Rectal smooth muscle tissue (tissue), 1 donor: ENCODE measurements around the gene PVALB.
"Not testable (repeated sequence)": the region's sequence is repeated elsewhere in the genome, so short reads cannot be mapped to it uniquely, and the experiment has no call there.

Experiments
- H3K27ac ChIP-seq: one replicate; pipeline ENCODE4 v1.7.0; 2013; ENCODE audit warnings: low read depth, low read length, inconsistent platforms
- H3K27me3 ChIP-seq: one replicate; pipeline ENCODE4 v1.7.0; 2013; ENCODE audit warnings: low read length; ENCODE audit not compliant: control insufficient read depth, insufficient read depth
- H3K36me3 ChIP-seq: one replicate; pipeline ENCODE4 v1.7.0; 2013; ENCODE audit warnings: low read length; ENCODE audit not compliant: control insufficient read depth, insufficient read depth
- H3K4me1 ChIP-seq: one replicate; pipeline ENCODE4 v1.7.0; 2013; ENCODE audit warnings: low read length; ENCODE audit not compliant: control insufficient read depth, insufficient read depth
- H3K4me3 ChIP-seq: one replicate; pipeline ENCODE4 v1.7.0; 2013; ENCODE audit warnings: low read length
- H3K9ac ChIP-seq: one replicate; pipeline ENCODE4 v1.7.0; 2013; ENCODE audit warnings: low read length

Gene PVALB

DNA sequence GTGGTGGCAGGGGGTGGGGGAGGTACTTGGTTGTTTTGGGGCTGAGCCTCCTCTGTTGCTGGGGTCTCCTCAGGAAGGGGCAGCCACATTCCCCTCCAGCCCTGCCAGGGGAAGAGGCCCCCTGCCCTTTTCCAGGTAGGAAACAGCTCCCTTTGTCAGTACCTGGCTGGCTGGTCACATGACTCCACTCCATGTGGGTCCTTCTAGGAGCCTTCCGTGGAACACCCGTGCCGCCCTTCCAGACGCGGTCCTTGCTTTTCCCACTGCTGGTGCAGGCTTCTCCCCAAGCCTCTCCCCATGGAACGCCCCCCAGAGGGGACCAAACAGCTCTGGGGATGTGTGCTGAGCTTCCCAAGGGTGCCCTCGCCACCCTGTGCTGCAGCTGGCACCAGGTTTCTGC, 60.8 kb downstream of the PVALB start:
- Histone ChIP-seq H3K36me3 (no peaks in the 10 kb centered on the region), H3K9ac (no peak overlapping the region), H3K4me3 (no peak overlapping the region), H3K27ac (no peak overlapping the region), H3K4me1 (peaks cover 3% of the 10 kb centered on the region), H3K27me3 (no peaks in the 10 kb centered on the region)

DNA sequence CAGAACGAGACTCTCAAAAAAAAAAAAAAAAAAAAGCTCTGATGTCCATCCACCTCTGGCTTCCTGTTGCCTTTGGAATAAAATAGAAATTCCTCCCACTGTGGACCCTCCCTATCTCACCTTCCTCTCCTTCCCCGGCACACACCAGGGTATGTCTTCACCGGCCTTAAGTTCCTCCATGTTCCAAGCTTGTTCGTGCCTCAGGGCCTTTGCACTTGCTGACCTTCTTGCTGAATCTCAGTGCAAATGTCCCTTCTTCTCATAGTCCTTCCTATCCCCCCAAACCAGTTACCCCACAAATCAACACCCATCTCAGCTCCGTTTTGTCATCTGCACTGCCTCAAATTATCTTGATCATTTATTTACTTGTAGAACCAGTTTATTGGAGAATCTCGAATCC, 61.5 kb downstream of the PVALB start:
- H3K27ac ChIP-seq: no peak overlapping the region
- H3K36me3 ChIP-seq: no peaks in the 10 kb centered on the region
- no peaks in the 10 kb centered on the region for H3K27me3 ChIP-seq
- H3K9ac ChIP-seq: no peak overlapping the region
- H3K4me1 ChIP-seq: no peaks in the 10 kb centered on the region
- H3K4me3 ChIP-seq: no peak overlapping the region

DNA sequence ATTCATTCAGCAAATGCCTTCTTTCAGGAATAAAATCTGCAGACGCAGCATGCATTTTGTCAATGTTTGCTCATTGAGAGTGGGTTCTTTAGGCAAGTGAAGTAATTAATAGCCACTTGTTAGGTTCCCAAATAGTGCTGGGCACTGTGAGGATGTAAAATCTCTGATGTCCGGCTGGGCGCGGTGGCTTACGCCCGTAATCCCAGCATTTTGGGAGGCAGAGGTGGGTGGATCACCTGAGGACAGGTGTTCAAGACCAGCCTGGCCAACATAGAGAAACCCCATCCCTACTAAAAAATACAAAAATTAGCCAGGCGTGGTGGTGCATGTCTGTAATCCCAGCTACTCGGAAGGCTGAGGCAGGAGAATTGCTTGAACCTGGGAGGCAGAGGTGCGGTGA, 62.0 kb downstream of the PVALB start:
- not testable (repeated sequence) for H3K9ac ChIP-seq, H3K27ac ChIP-seq, H3K36me3 ChIP-seq, H3K4me1 ChIP-seq, H3K4me3 ChIP-seq, H3K27me3 ChIP-seq

DNA sequence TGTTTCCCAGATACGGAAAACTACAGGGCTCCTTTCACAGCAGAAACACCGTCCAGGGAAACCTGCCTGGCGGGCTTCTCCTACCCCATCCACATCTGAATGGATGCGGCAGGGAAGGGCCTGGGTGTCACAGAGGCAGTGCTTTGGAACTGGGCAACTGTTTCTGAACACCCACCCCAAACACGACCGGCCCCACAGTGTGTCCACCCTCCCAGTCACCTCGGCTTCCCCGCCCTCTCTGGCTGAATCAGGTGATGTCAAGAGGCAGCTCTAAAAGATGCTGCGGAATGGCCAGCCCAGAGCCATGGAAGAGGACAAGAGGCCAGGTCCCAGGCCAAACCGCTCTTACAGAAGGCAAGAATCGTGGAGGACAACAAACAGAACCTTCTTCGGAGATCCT, 62.9 kb downstream of the PVALB start:
- Histone ChIP-seq H3K27ac (no peak overlapping the region), H3K27me3 (no peaks in the 10 kb centered on the region), H3K36me3 (no peaks in the 10 kb centered on the region), H3K4me3 (no peak overlapping the region), H3K9ac (no peak overlapping the region), H3K4me1 (no peaks in the 10 kb centered on the region)

DNA sequence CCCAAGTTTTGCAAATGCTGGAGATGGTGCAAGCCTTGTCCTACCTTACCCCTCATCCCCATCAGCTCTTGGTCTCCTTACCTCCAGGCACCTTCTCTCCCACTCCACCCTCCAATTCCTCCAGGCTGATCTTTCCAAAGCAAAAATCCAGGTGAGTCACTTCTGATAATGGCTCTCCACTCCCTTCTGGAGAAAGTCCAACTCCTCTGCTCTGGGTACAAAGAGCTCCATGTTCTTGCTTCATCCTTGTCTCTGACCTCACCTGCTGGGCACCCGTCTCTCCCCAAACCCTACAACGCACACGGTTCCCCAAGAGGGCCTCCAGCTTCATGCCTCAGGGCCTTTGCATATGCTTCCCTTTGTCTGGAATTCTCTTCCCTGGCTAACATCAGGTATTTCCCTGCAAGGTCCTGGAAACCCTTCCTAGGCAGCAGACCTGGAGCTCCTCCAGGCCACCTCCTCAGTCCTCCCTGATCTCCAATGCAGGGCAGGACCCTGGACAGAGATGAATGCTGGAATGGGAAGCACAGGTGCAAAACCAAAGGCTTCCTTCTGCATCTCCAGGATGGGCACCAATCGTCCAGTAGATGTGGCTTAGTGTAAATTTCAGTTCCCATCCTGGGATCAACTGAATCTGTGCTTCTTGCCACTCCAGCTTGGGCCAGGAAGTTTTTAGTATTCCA, 63.6 kb downstream of the PVALB start:
- Histone ChIP-seq H3K27ac (no peak overlapping the region), H3K36me3 (no peaks in the 10 kb centered on the region), H3K4me1 (no peaks in the 10 kb centered on the region), H3K9ac (no peak overlapping the region), H3K27me3 (no peaks in the 10 kb centered on the region), H3K4me3 (no peak overlapping the region)
